Fibroblast of lung (primary cell): ENCODE results near the gene EXOC2. TPM values are rescaled to one million over a fixed set of nuclear protein-coding genes. Genes with fewer than 3 reads are reported as not detected.

Experiments used
- DNase-seq, 2 donors: peaks; one replicate each; pipeline versions ENCODE4 v3.0.0 to v3.0.0-alpha.2; 2010; ENCODE audit warnings: low read depth in 2 of 2
- H2AFZ ChIP-seq: 2 replicates; pipeline ENCODE4 v1.5.1; 2012; ENCODE audit warnings: low read length, control low read depth, inconsistent platforms
- H3K27ac ChIP-seq: 2 replicates; pipeline ENCODE4 v1.5.1; 2011; ENCODE audit warnings: low read length, control low read depth; ENCODE audit not compliant: insufficient read depth
- H3K27me3 ChIP-seq: 2 replicates; pipeline ENCODE4 v1.5.1; 2011; ENCODE audit warnings: mild to moderate bottlenecking, low read length; ENCODE audit not compliant: control insufficient read depth, insufficient read depth
- H3K36me3 ChIP-seq: 2 replicates; pipeline ENCODE4 v1.5.1; 2011; ENCODE audit warnings: low read length; ENCODE audit not compliant: control insufficient read depth, insufficient read depth
- H3K4me1 ChIP-seq: 2 replicates; pipeline ENCODE4 v1.5.1; 2011; ENCODE audit warnings: low read length; ENCODE audit not compliant: control insufficient read depth, insufficient read depth; ENCODE audit errors: extremely low read depth
- H3K4me2 ChIP-seq: 2 replicates; pipeline ENCODE4 v1.5.1; 2011; ENCODE audit warnings: low read length, control low read depth; ENCODE audit not compliant: insufficient read depth; ENCODE audit errors: extremely low read depth
- H3K4me3 ChIP-seq, 4 experiments: fragments of 200-600 bp in 1 of 4; sonication (generic) in 1 of 4; replicated peaks in 1 of 4; 2 replicates each; pipeline ENCODE4 v1.5.1; 2011 to 2016; ENCODE audit warnings: low read length in 4 of 4, low read depth in 3 of 4, mild to moderate bottlenecking in 3 of 4, control low read depth in 2 of 4, inconsistent platforms in 1 of 4, mixed read lengths in 1 of 4; ENCODE audit not compliant: insufficient read depth in 1 of 4; ENCODE audit errors: control extremely low read depth in 1 of 4
- H3K79me2 ChIP-seq: 2 replicates; pipeline ENCODE4 v1.5.1; 2012; ENCODE audit warnings: mild to moderate bottlenecking, low read length, inconsistent platforms; ENCODE audit not compliant: control insufficient read depth, insufficient read depth
- H3K9ac ChIP-seq: 2 replicates; pipeline ENCODE4 v1.5.1; 2011; ENCODE audit warnings: mild to moderate bottlenecking, low read length, control low read depth; ENCODE audit not compliant: insufficient read depth
- H3K9me3 ChIP-seq: 2 replicates; pipeline ENCODE4 v1.5.1; 2012; ENCODE audit warnings: low read depth, low read length; ENCODE audit not compliant: control insufficient read depth, insufficient read depth
- H4K20me1 ChIP-seq: 2 replicates; pipeline ENCODE4 v1.5.1; 2011; ENCODE audit warnings: low read length; ENCODE audit not compliant: control insufficient read depth, insufficient read depth; ENCODE audit errors: extremely low read depth
- CTCF ChIP-seq, 2 donors: IDR thresholded peaks in 1 of 2; conservative IDR thresholded peaks in 1 of 2; 1 replicate in 1 of 2; 2 replicates in 1 of 2; pipeline ENCODE4 v1.5.1; 2011 to 2012; ENCODE audit warnings: low read length in 2 of 2, control low read depth in 1 of 2, inconsistent platforms in 1 of 2, low read depth in 1 of 2, mild to moderate bottlenecking in 1 of 2
- EZH2 ChIP-seq: IDR thresholded peaks from 2 replicates; pipeline ENCODE4 v1.5.1; 2012; ENCODE audit warnings: low read length, control low read depth, mild to moderate bottlenecking; ENCODE audit errors: missing control alignments
- polyA plus RNA-seq, 2 donors: library from polyadenylated mRNA; depleted of rRNA in 1 of 2; stranded (reverse) in 1 of 2; unstranded in 1 of 2; fragments of >200 nt; gene quantifications; 2 replicates each; pipeline ENCODE4 v1.2.1, GENCODE V29; 2011 to 2012; ENCODE audit warnings: missing spikeins in 1 of 2
- total RNA-seq: library from RNA; depleted of rRNA; stranded (reverse); fragments of >200 nt; gene quantifications from 2 replicates; pipeline ENCODE4 v1.2.1, GENCODE V29; 2014

Gene EXOC2
- total and polyA plus RNA-seq, 2 donors (not counting 1 experiment from before 2014, with no cell fraction given), result 19.7 to 42.3 TPM

DNA sequence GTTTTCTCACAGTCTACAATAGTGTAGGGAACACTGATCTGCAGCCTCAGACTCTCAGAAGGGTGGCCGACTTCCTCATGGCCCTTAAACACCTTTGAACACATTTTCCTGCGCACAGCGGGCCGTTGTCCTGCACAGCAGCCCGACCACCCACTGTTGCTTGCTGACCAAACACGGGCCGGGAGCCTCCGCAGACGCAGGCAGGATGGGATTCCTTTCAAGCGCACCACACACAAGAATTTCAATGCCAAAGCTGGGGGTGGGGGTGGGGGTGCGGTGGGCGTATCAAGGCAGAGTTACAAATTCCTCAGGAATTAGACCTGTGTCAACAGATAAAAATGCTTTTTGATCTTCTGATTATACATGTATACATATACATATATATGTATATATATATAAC lies 110.6 kb downstream of the EXOC2 start:
- no peaks in the 10 kb centered on the region for H3K36me3 ChIP-seq
- H3K27ac ChIP-seq, result no peak overlapping the region
- H3K4me2 ChIP-seq, result no peak overlapping the region
- H3K9ac ChIP-seq, result no peak overlapping the region
- H3K79me2 ChIP-seq, result no peaks in the 10 kb centered on the region
- H3K27me3 ChIP-seq, result no peaks in the 10 kb centered on the region
- H4K20me1 ChIP-seq, result no peaks in the 10 kb centered on the region
- H2AFZ ChIP-seq, result no peak overlapping the region
- TF ChIP-seq EZH2 (no peak), CTCF (conservative IDR thresholded peaks at IDR 0.05 in 1 of 2, IDR thresholded peaks at IDR 0.05 in 1 of 2; ENCODE audit: low read depth in 1 of 2, low read length in 2 of 2) (no peak)
- H3K9me3 ChIP-seq, result no peaks in the 10 kb centered on the region
- no peaks in the 10 kb centered on the region for H3K4me1 ChIP-seq
- peak; percentile 14 to 73 for DNase-seq
- H3K4me3 ChIP-seq, result no peak overlapping the region

DNA sequence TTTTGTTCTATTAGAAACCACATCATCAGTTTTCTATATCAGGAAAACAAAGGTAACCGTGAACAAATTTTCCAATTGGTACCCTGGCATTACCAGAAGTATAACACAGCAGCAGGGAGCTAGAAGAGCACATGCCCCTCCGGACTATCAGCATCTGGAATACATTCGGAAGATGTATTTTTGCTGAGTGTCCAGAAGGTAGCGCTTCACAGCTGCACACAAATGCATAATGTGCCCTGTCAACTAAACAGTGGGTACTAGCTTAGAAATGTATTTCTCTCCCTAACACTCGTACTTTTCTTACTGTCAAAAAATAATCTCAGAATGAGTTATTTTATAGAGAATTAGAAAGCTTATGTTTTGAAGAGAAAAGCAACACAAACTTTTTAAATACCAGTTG lies 113.6 kb downstream of the EXOC2 start:
- DNase-seq, result peak in 1 of 2 donors; percentile 55
- Histone ChIP-seq H3K4me2 (no peak overlapping the region), H3K36me3 (no peaks in the 10 kb centered on the region), H3K27ac (no peak overlapping the region), H3K9ac (no peak overlapping the region), H3K27me3 (no peaks in the 10 kb centered on the region), H2AFZ (no peak overlapping the region), H4K20me1 (no peaks in the 10 kb centered on the region), H3K79me2 (no peaks in the 10 kb centered on the region), H3K4me3 (no peak overlapping the region), H3K9me3 (no peaks in the 10 kb centered on the region), H3K4me1 (no peaks in the 10 kb centered on the region)
- TF ChIP-seq CTCF (conservative IDR thresholded peaks at IDR 0.05 in 1 of 2, IDR thresholded peaks at IDR 0.05 in 1 of 2; ENCODE audit: low read depth in 1 of 2, low read length in 2 of 2) (peak; percentile 42 to 60), EZH2 (no peak)

DNA sequence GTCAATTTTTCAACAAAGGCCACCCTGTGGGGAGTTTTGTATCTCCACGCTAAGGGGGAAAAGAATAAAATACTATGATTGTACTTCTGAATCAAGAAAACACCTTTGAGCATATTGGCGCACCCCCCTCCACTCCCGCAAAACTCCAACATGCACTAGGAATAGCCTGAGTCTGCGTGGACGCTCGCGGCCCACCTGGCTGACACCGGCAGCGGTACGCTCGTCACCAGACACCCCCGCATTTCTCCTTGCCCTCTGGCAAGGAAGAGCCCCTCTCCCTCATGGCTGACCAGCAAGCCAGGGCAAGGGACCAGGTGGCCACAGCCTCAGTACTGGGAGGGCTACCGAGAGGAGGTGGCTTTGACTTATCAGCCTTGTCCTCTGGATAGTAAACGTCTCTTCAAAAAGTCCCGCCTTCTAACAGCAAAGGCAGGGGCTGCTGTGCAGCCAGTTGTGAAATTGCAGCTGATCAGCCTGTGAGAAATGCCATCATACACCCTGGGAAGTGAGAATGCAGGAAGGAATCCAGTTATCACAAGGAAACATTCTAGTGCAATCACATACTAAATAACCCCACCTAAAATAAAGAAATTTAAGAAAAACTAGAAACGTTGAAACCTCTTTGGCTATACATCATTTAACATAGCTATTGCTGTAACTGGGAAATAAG lies 120.2 kb downstream of the EXOC2 start:
- no peak overlapping the region for H2AFZ ChIP-seq
- peak in 1 of 2 donors; percentile 14 for DNase-seq
- H3K4me3 ChIP-seq, result no peak overlapping the region
- no peaks in the 10 kb centered on the region for H3K9me3 ChIP-seq
- H3K36me3 ChIP-seq, result no peaks in the 10 kb centered on the region
- no peak overlapping the region for H3K4me2 ChIP-seq
- H3K9ac ChIP-seq, result no peak overlapping the region
- TF ChIP-seq CTCF (conservative IDR thresholded peaks at IDR 0.05 in 1 of 2, IDR thresholded peaks at IDR 0.05 in 1 of 2; ENCODE audit: low read depth in 1 of 2, low read length in 2 of 2), result no peak
- TF ChIP-seq EZH2, result no peak
- no peaks in the 10 kb centered on the region for H4K20me1 ChIP-seq
- no peaks in the 10 kb centered on the region for H3K79me2 ChIP-seq
- H3K4me1 ChIP-seq, result no peaks in the 10 kb centered on the region
- H3K27me3 ChIP-seq, result no peaks in the 10 kb centered on the region
- H3K27ac ChIP-seq, result no peak overlapping the region
